OCI-M2 (cell line): ENCODE results near the gene ELF1.
"Not testable (repeated sequence)": the region's sequence is repeated elsewhere in the genome, so short reads cannot be mapped to it uniquely, and the experiment has no call there.

Experiments used
- DNase-seq: peaks from one replicate; lab custom pipeline; 2025; ENCODE audit not compliant: unreplicated experiment; lab: John Stamatoyannopoulos, UW

ELF1 gene

GRCh38 chr13:40983725-40984667 is 35.1 kb downstream of the ELF1 start:
- DNase-seq, result no peak

- DNase-seq, result no peak
These were observed 35.9 kb downstream of the ELF1 start for GRCh38 chr13:40983259-40983658.

- DNase-seq, result no peak
These were observed 36.3 kb downstream of the ELF1 start for GRCh38 chr13:40982772-40983171.

GRCh38 chr13:40981949-40982348 is 37.2 kb downstream of the ELF1 start:
- DNase-seq, result no peak

GRCh38 chr13:40981361-40981760 is 37.8 kb downstream of the ELF1 start:
- no peak for DNase-seq

- DNase-seq, result no peak
These were observed 38.7 kb downstream of the ELF1 start for GRCh38 chr13:40980461-40980860.

- no peak for DNase-seq
These were observed 39.9 kb downstream of the ELF1 start for GRCh38 chr13:40979232-40979631.

GRCh38 chr13:40978109-40978508 is 41.0 kb downstream of the ELF1 start:
- DNase-seq, result not testable (repeated sequence)

GRCh38 chr13:40975441-40975840 is 43.7 kb downstream of the ELF1 start:
- DNase-seq, result no peak

- peak; percentile 62 for DNase-seq
These were observed 44.4 kb downstream of the ELF1 start for GRCh38 chr13:40974460-40975407.

GRCh38 chr13:40973409-40973808 is 45.7 kb downstream of the ELF1 start:
- DNase-seq, result no peak

GRCh38 chr13:40971321-40971720 is 47.8 kb downstream of the ELF1 start:
- DNase-seq, result no peak

GRCh38 chr13:40970803-40971202 is 48.3 kb downstream of the ELF1 start:
- no peak for DNase-seq

- DNase-seq, result no peak
These were observed 49.8 kb downstream of the ELF1 start for GRCh38 chr13:40969169-40969901.

- no peak for DNase-seq
These were observed 50.6 kb downstream of the ELF1 start for GRCh38 chr13:40968416-40969000.

- no peak for DNase-seq
These were observed 52.8 kb downstream of the ELF1 start for GRCh38 chr13:40966298-40966697.

- DNase-seq, result no peak
These were observed 55.2 kb downstream of the ELF1 start for GRCh38 chr13:40963927-40964326.

- DNase-seq, result no peak
These were observed 57.3 kb downstream of the ELF1 start for GRCh38 chr13:40961826-40962225.

- no peak for DNase-seq
These were observed 57.9 kb downstream of the ELF1 start for GRCh38 chr13:40961214-40961613.

GRCh38 chr13:40960716-40961115 is 58.4 kb downstream of the ELF1 start:
- no peak for DNase-seq

GRCh38 chr13:40958655-40959054 is 60.5 kb downstream of the ELF1 start:
- no peak for DNase-seq
